Esophagus squamous epithelium (tissue), 5 donors: ENCODE results near the gene JUNB. TPM values are rescaled to one million over a fixed set of nuclear protein-coding genes. Genes with fewer than 3 reads are reported as not detected.

Experiments
- DNase-seq: peaks from one replicate; lab custom pipeline; 2025; lab: John Stamatoyannopoulos, UW
- H3K27ac ChIP-seq, 4 donors: fragments of 200-600 bp; sonication (generic); one replicate each; pipeline ENCODE4 v1.5.1; 2016 to 2019; ENCODE audit warnings: mild to moderate bottlenecking in 1 of 4
- H3K27me3 ChIP-seq, 4 donors: fragments of 200-600 bp; sonication (generic); 1 replicate in 3 of 4; 2 replicates in 1 of 4; pipeline versions ENCODE4 v1.5.1 to v1.6.0; 2017 to 2021; ENCODE audit warnings: antibody characterized with exemption in 1 of 4
- H3K36me3 ChIP-seq, 3 donors: fragments of 200-600 bp; sonication (generic); one replicate each; pipeline ENCODE4 v1.5.1; 2016 to 2019
- H3K4me1 ChIP-seq, 3 donors: fragments of 200-600 bp; sonication (generic); one replicate each; pipeline ENCODE4 v1.5.1; 2017 to 2019
- H3K4me3 ChIP-seq, 4 donors: fragments of 200-600 bp; sonication (generic); 1 replicate in 3 of 4; 2 replicates in 1 of 4; pipeline ENCODE4 v1.5.1; 2016 to 2019; ENCODE audit warnings: mild to moderate bottlenecking in 2 of 4, moderate library complexity in 1 of 4
- H3K9me3 ChIP-seq, 3 donors: fragments of 200-600 bp; sonication (generic); one replicate each; pipeline ENCODE4 v1.5.1; 2016 to 2019
- POLR2A ChIP-seq, 4 donors: fragments of 450-650 bp; IDR thresholded peaks; one replicate each; pipeline ENCODE4 v1.6.1; 2017; ENCODE audit warnings: antibody characterized with exemption in 4 of 4, mild to moderate bottlenecking in 4 of 4, moderate library complexity in 3 of 4
- WGBS, 2 donors: methylation state at CpG; one replicate each; pipeline ENCODE4 v1.1.5; 2018; 5-methylcytosine and 5-hydroxymethylcytosine counted together
- intact Hi-C: fragments of 100-400 bp; cut with DNase I; formaldehyde crosslinking; loops from one replicate; pipeline ENCODE4 v1.15.0; 2022
- total RNA-seq, 4 donors: library from RNA; depleted of rRNA; stranded (reverse); fragments of >200 nt; gene quantifications; one replicate each; pipeline ENCODE4 v1.1.0, GENCODE V29; 2016
- TF ChIP-seq, protein P1 (sequence below), 6 experiments: fragments of 450-650 bp in 4 of 6; fragments of 200-600 bp in 2 of 6; sonication (generic) in 2 of 6; IDR thresholded peaks; one replicate each; pipeline ENCODE4 v1.5.1; 2016 to 2019; ENCODE audit warnings: antibody characterized with exemption in 6 of 6, mild to moderate bottlenecking in 4 of 6, moderate library complexity in 4 of 6
- donor health status: DM: yes; HTN: yes; CAD: no.

The JUNB gene
- total RNA-seq, 4 donors from 2014 or later: 260 to 945 (median 388) TPM

GRCh38 chr19:12799742-12800465 lies 8.6 kb downstream of the JUNB start:
- Histone ChIP-seq H3K9me3 (no peaks in the 10 kb centered on the region), H3K4me1 (peaks cover 29 to 55% (median 44%) of the 10 kb centered on the region in 3 donors), H3K27me3 (no peaks in the 10 kb centered on the region), H3K36me3 (peaks cover 0 to 39% (median 0%) of the 10 kb centered on the region in 3 donors), H3K27ac (peak overlapping the region in 3 of 4 donors; percentile 65 to 90 (median 85)), H3K4me3 (peak overlapping the region in 2 of 4 donors; percentile 78 to 91)
- 89 to 100% methylated on average over 8 to 12 of the region's 18 CpGs for WGBS, 2 donors
- TF ChIP-seq, protein P1, sequence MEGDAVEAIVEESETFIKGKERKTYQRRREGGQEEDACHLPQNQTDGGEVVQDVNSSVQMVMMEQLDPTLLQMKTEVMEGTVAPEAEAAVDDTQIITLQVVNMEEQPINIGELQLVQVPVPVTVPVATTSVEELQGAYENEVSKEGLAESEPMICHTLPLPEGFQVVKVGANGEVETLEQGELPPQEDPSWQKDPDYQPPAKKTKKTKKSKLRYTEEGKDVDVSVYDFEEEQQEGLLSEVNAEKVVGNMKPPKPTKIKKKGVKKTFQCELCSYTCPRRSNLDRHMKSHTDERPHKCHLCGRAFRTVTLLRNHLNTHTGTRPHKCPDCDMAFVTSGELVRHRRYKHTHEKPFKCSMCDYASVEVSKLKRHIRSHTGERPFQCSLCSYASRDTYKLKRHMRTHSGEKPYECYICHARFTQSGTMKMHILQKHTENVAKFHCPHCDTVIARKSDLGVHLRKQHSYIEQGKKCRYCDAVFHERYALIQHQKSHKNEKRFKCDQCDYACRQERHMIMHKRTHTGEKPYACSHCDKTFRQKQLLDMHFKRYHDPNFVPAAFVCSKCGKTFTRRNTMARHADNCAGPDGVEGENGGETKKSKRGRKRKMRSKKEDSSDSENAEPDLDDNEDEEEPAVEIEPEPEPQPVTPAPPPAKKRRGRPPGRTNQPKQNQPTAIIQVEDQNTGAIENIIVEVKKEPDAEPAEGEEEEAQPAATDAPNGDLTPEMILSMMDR (IDR thresholded peaks at IDR 0.05): no peak
- no peak for TF ChIP-seq POLR2A (IDR thresholded peaks at IDR 0.05)
- intact Hi-C loops: loop anchor here (5.0 to 10.0 kb wide), 2 partner anchors 33 to 85 kb away; no protein-coding TSS in a partner anchor
- DNase-seq: no peak

DNA sequence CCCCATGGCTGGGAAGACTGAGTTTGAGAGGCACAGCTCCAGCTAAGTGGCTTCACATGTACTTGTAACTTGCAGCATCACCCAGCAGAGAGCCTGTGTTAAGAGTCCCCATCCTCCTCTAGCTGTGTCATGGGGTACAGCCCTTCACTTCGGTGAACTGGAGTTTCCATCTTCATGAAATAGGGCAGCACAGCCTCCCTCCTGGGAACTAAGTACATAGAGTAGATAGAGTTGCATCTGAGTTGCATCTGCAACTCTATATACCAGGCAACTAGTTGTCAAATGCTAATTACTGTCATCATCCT lies 9.1 kb downstream of the JUNB start:
- no peaks in the 10 kb centered on the region for H3K9me3 ChIP-seq
- no peak for DNase-seq
- intact Hi-C loops: loop anchor here (5.0 to 10.0 kb wide), 2 partner anchors 33 to 86 kb away; no protein-coding TSS in a partner anchor
- peaks cover 28 to 50% (median 38%) of the 10 kb centered on the region in 3 donors for H3K4me1 ChIP-seq
- H3K36me3 ChIP-seq: peaks cover 0 to 39% (median 0%) of the 10 kb centered on the region in 3 donors
- peak overlapping the region; percentile 65 to 90 (median 86) for H3K27ac ChIP-seq
- WGBS, 2 donors: 60 to 78% methylated on average over 1 of the region's 1 CpG
- no peaks in the 10 kb centered on the region for H3K27me3 ChIP-seq
- no peak for TF ChIP-seq POLR2A (IDR thresholded peaks at IDR 0.05)
- TF ChIP-seq, protein P1 (IDR thresholded peaks at IDR 0.05): no peak
- H3K4me3 ChIP-seq: peak overlapping the region; percentile 76 to 91 (median 82)

DNA sequence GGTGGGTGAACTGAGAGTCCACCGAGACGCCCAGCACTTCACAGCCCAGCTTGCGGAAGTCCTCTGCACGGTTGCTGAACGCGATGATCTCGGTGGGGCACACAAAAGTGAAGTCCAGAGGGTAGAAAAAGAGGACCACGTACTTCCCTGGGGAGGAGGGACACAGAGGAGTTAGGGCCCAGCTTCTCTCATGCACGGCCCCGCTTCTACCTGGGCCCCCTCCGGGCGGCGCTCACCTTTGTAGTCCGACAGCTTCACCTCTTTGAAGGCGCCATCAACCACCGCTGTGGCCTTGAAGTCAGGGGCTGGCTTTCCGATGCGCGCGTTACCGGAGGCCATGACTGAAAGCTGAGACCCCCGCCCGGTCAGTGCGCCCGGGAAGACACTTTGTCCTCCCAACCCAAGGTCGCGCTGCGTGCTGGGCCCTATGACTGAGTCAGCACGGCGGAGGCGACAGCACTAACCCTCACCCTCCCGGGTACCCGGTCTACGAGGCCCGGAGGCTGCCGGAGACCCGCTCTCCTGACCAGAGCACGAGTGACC lies 9.7 kb downstream of the JUNB start:
- H3K4me1 ChIP-seq: peaks cover 23 to 46% (median 36%) of the 10 kb centered on the region in 3 donors
- TF ChIP-seq POLR2A (IDR thresholded peaks at IDR 0.05): no peak
- TF ChIP-seq, protein P1 (IDR thresholded peaks at IDR 0.05): no peak
- DNase-seq: no peak
- peak overlapping the region; percentile 76 to 91 (median 82) for H3K4me3 ChIP-seq
- H3K27me3 ChIP-seq: no peaks in the 10 kb centered on the region
- H3K27ac ChIP-seq: peak overlapping the region; percentile 65 to 90 (median 86)
- intact Hi-C loops: loop anchor here (5.0 to 10.0 kb wide), 2 partner anchors 34 to 86 kb away; no protein-coding TSS in a partner anchor
- H3K9me3 ChIP-seq: no peaks in the 10 kb centered on the region
- H3K36me3 ChIP-seq: peaks cover 0 to 39% (median 0%) of the 10 kb centered on the region in 3 donors
- 4% methylated on average over 12 of the region's 38 CpGs; no CpG with 5 or more reads in 1 of the 2 donors for WGBS, 2 donors

- H3K4me1 ChIP-seq: peaks cover 20 to 45% (median 33%) of the 10 kb centered on the region in 3 donors
- H3K27ac ChIP-seq: peak within 1 kb of the TSS; percentile 65 to 90 (median 86)
- intact Hi-C loops: loop anchor here (5.0 to 10.0 kb wide), 2 partner anchors 34 to 87 kb away; no protein-coding TSS in a partner anchor
- peak within 1 kb of the TSS; percentile 76 to 91 (median 82) for H3K4me3 ChIP-seq
- TF ChIP-seq, protein P1 (IDR thresholded peaks at IDR 0.05): peak in 2 of 6 experiments; percentile 12 to 22
- TF ChIP-seq POLR2A (IDR thresholded peaks at IDR 0.05): peak in 2 of 4 donors; percentile 77 to 90
- DNase-seq: no peak
- H3K36me3 ChIP-seq: peaks cover 0 to 38% (median 0%) of the 10 kb centered on the region in 3 donors
- H3K27me3 ChIP-seq: no peaks in the 10 kb centered on the region
- WGBS, 2 donors: 0% methylated on average over 2 to 24 of the region's 78 CpGs
- no peaks in the 10 kb centered on the region for H3K9me3 ChIP-seq
These were observed 10.4 kb downstream of the JUNB start, which contains the start of the genes PRDX2 and THSD8 for GRCh38 chr19:12801466-12802266. PRDX2 (minus strand) TSS chr19:12801800; CDS start chr19:12801261, 539 bp downstream. THSD8 (plus strand) TSS chr19:12802069; CDS start chr19:12802072, 3 bp downstream.
